Stimulated activated CD4-positive, alpha-beta T cell treated with anti-CD3 and anti-CD28 coated beads, TNF-alpha, amount 100 ng/mL, for 4 hours (primary cell): ENCODE measurements around the gene GANC.
"Not testable (repeated sequence)": the region's sequence is repeated elsewhere in the genome, so short reads cannot be mapped to it uniquely, and the experiment has no call there.

Experiments used
- DNase-seq, 3 experiments: peaks; one replicate each; pipeline ENCODE4 v3.0.0-alpha.2; 2020; ENCODE audit warnings: low read depth in 3 of 3

The GANC gene

GRCh38 chr15:42272939-42273899, at the start of gene GANC, which contains the start of gene TMEM87A:
Gene GANC, plus strand, starts transcription at chr15:42273201. Its CDS starts 1,281 bp downstream, at chr15:42274482.
Gene TMEM87A, minus strand, starts transcription at chr15:42273433. Its CDS starts 35 bp downstream, at chr15:42273398.
- peak; percentile 80 to 91 (median 88) for DNase-seq

- no peak for DNase-seq
Measured at GRCh38 chr15:42226648-42227047, 46.4 kb upstream of the GANC start.

- no peak for DNase-seq
Measured at GRCh38 chr15:42228036-42228435, 45.0 kb upstream of the GANC start.

- not testable (repeated sequence) for DNase-seq
Measured at GRCh38 chr15:42228981-42229380, 44.0 kb upstream of the GANC start.

- no peak for DNase-seq
Measured at GRCh38 chr15:42231088-42231487, 41.9 kb upstream of the GANC start.

GRCh38 chr15:42232606-42233005, 40.4 kb upstream of the GANC start:
- no peak for DNase-seq

GRCh38 chr15:42233107-42233506, 39.9 kb upstream of the GANC start:
- no peak for DNase-seq

- DNase-seq: no peak
Measured at GRCh38 chr15:42239528-42240182, 33.3 kb upstream of the GANC start.

- DNase-seq: no peak
Measured at GRCh38 chr15:42240823-42241222, 32.2 kb upstream of the GANC start.

- no peak for DNase-seq
Measured at GRCh38 chr15:42253300-42253699, 19.7 kb upstream of the GANC start.

- DNase-seq: no peak
Measured at GRCh38 chr15:42264795-42265194, 8.2 kb upstream of the GANC start.

- DNase-seq: no peak
Measured at GRCh38 chr15:42267286-42267685, 5.7 kb upstream of the GANC start.

- DNase-seq: no peak
Measured at GRCh38 chr15:42270551-42270950, 2.5 kb upstream of the GANC start.

GRCh38 chr15:42270996-42271395, 2.0 kb upstream of the GANC start:
- no peak for DNase-seq

- DNase-seq: peak; percentile 38 to 43 (median 40)
Measured at GRCh38 chr15:42273900-42274701, 1.1 kb downstream of the GANC start.

GRCh38 chr15:42274702-42274989, 1.6 kb downstream of the GANC start:
- no peak for DNase-seq

GRCh38 chr15:42275780-42276391, 2.9 kb downstream of the GANC start:
- DNase-seq: no peak

- no peak for DNase-seq
Measured at GRCh38 chr15:42276762-42277161, 3.8 kb downstream of the GANC start.

GRCh38 chr15:42279234-42279723, 6.3 kb downstream of the GANC start:
- DNase-seq: no peak

GRCh38 chr15:42282344-42282743, 9.3 kb downstream of the GANC start:
- DNase-seq: no peak

- DNase-seq: no peak
Measured at GRCh38 chr15:42282926-42283325, 9.9 kb downstream of the GANC start.

GRCh38 chr15:42283671-42284070, 10.7 kb downstream of the GANC start:
- no peak for DNase-seq
